GM18861 (cell line): ENCODE results near the gene CCDC146.
"Not testable (repeated sequence)": the region's sequence is repeated elsewhere in the genome, so short reads cannot be mapped to it uniquely, and the experiment has no call there.

Experiments used
- ATAC-seq: cut with Tn5 transposase; IDR thresholded peaks from one replicate; pipeline ENCODE4 v1.9.1; 2021; ENCODE audit not compliant: unreplicated experiment

Gene CCDC146

GRCh38 chr7:77327067-77327931 lies 204.9 kb downstream of the CCDC146 start:
- ATAC-seq: no peak

- ATAC-seq: no peak
These were observed 205.7 kb downstream of the CCDC146 start for GRCh38 chr7:77327932-77328628.

GRCh38 chr7:77328669-77329068 lies 206.3 kb downstream of the CCDC146 start:
- no peak for ATAC-seq

- peak; percentile 14 for ATAC-seq
These were observed 207.2 kb downstream of the CCDC146 start for GRCh38 chr7:77329466-77330168.

GRCh38 chr7:77330169-77330882 lies 207.9 kb downstream of the CCDC146 start:
- ATAC-seq: peak; percentile 59

GRCh38 chr7:77331938-77332695 lies 209.7 kb downstream of the CCDC146 start:
- ATAC-seq: peak; percentile 82

GRCh38 chr7:77334039-77334438 lies 211.6 kb downstream of the CCDC146 start:
- not testable (repeated sequence) for ATAC-seq

- ATAC-seq: no peak
These were observed 213.2 kb downstream of the CCDC146 start for GRCh38 chr7:77335581-77335980.

GRCh38 chr7:77337456-77337990 lies 215.1 kb downstream of the CCDC146 start:
- no peak for ATAC-seq

- ATAC-seq: no peak
These were observed 215.8 kb downstream of the CCDC146 start for GRCh38 chr7:77338260-77338659.

- no peak for ATAC-seq
These were observed 216.6 kb downstream of the CCDC146 start for GRCh38 chr7:77338883-77339629.

- ATAC-seq: no peak
These were observed 217.3 kb downstream of the CCDC146 start for GRCh38 chr7:77339726-77340125.
